HFF-Myc (cell line): Measurements from ENCODE around the gene CDH11.

Experiments
- DNase-seq: peaks from one replicate; pipeline ENCODE4 v3.0.0-alpha.2; 2011; ENCODE audit warnings: low read depth; ENCODE audit errors: extremely low read depth
- H3K4me3 ChIP-seq: replicated peaks from 2 replicates; pipeline ENCODE4 v1.5.1; 2011; ENCODE audit warnings: low read depth, mild to moderate bottlenecking, control low read depth, low read length
- CTCF ChIP-seq: IDR thresholded peaks from 2 replicates; pipeline ENCODE4 v1.5.1; 2012; ENCODE audit warnings: mild to moderate bottlenecking, low read depth, low read length, control low read depth; ENCODE audit errors: missing control alignments

The CDH11 gene

GRCh38 chr16:64969221-64969620 lies 152.6 kb downstream of the CDH11 start:
- no peak for TF ChIP-seq CTCF
- no peak for DNase-seq
- no peak overlapping the region for H3K4me3 ChIP-seq

DNA sequence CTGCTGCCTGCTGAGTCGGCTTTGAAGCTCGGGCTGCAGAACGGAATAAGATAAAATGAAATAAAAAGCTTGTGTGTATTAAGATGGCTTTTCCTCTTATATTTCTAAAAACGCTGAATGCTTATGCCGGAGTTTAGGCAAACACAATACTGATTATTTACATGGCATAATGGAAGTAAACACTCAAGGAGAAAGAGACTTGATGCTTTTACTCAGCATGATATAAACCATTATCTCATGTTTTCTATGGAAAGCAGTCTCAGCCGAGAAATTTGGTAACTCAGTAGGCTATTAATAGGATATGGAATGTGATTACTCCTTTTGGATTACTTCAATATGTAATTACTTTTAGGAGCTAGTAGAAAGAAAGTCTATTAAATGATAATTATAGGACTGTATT lies 153.3 kb downstream of the CDH11 start:
- no peak for TF ChIP-seq CTCF
- no peak overlapping the region for H3K4me3 ChIP-seq
- DNase-seq: no peak

DNA sequence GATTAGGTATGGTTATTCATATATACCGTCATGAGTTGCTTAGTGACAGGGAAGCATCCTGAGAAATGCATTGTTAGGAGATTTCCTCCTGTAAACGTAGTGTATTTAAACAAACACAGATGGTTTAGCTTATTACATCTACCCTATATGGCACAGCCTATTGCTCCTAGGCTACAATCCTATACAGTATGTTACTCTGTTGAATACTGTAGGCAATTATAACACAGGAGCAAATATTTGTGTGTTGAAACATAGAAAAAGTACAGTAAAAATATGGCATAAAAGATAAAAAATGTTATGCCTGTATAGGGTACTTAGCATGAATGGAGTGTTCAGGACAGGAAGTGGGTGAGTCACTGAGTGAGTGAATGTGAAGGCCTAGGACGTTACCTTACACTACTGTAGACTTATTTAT lies 157.7 kb downstream of the CDH11 start:
- DNase-seq: peak; percentile 69
- no peak for TF ChIP-seq CTCF
- H3K4me3 ChIP-seq: no peak overlapping the region

DNA sequence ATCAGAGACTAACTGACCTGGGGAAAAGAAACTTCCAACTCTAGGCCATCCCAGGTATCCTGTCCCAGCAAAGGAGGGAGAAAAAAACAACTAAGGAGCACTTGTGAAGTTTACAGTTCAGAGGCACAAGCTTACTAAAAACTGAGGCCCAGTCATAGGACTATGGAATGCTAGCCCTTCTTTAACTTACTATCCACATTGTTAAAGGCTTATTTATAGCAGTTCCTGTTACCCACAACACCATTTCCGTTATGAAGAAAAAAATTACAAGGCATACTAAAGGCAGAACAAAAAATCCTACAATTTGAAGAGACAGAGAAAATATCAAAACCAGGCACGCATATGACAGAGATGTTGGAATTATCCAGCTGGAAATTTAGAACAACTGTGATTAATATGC lies 159.1 kb downstream of the CDH11 start:
- TF ChIP-seq CTCF: no peak
- no peak overlapping the region for H3K4me3 ChIP-seq
- no peak for DNase-seq

DNA sequence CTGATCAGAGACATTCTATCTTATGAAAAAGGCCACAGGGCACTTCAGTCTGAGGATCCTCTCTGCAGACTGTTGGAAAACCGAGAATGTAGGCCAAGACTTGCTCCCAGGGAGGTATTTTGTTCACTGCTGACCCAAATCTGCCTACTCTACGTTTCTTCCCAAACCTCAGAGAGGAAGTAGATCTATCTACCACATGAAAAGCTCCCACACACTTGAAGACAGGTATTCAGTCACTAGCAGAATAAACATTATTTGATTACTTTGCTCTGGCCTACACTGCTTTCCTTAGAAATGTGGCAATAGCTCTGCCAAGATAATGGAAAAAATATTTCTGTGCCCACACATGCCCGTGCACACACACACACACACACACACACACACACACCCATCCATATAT lies 164.6 kb downstream of the CDH11 start:
- no peak overlapping the region for H3K4me3 ChIP-seq
- DNase-seq: no peak
- no peak for TF ChIP-seq CTCF

DNA sequence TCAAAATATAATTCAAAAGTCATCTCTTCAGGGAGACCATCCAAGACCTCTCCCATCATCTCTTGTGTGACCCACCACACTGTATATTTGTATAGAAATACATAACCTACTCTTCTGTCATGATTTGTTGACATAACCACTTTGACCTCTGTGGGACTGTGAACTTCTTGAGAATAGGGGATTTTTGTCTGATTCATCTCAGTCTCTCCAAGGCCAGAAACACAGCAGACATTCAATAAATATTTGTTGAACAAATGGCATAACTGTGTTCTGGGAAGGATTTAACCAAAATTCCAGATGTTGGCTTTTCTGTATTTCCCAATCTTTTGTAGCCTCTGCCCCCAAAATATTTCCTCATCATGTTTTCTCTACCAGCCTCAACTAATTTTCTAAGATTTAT lies 169.7 kb downstream of the CDH11 start:
- TF ChIP-seq CTCF: no peak
- DNase-seq: peak; percentile 21
- no peak overlapping the region for H3K4me3 ChIP-seq

- no peak overlapping the region for H3K4me3 ChIP-seq
- no peak for TF ChIP-seq CTCF
- no peak for DNase-seq
Observed at GRCh38 chr16:64951193-64951592, 170.7 kb downstream of the CDH11 start.
